B cell (primary cell): Measurements from ENCODE around the gene RPL27.

Source experiments
- EZH2 ChIP-seq: IDR thresholded peaks from 2 replicates; pipeline ENCODE4 v1.6.1; 2012; ENCODE audit warnings: borderline replicate concordance, low read depth, mild to moderate bottlenecking, moderate library complexity, low read length; ENCODE audit not compliant: insufficient read depth, poor library complexity, severe bottlenecking
- TF ChIP-seq, protein P1 (sequence below): fragments of 200-600 bp; IDR thresholded peaks from one replicate; pipeline ENCODE4 v1.8.0; 2022; ENCODE audit warnings: antibody characterized with exemption, mild to moderate bottlenecking

DNA sequence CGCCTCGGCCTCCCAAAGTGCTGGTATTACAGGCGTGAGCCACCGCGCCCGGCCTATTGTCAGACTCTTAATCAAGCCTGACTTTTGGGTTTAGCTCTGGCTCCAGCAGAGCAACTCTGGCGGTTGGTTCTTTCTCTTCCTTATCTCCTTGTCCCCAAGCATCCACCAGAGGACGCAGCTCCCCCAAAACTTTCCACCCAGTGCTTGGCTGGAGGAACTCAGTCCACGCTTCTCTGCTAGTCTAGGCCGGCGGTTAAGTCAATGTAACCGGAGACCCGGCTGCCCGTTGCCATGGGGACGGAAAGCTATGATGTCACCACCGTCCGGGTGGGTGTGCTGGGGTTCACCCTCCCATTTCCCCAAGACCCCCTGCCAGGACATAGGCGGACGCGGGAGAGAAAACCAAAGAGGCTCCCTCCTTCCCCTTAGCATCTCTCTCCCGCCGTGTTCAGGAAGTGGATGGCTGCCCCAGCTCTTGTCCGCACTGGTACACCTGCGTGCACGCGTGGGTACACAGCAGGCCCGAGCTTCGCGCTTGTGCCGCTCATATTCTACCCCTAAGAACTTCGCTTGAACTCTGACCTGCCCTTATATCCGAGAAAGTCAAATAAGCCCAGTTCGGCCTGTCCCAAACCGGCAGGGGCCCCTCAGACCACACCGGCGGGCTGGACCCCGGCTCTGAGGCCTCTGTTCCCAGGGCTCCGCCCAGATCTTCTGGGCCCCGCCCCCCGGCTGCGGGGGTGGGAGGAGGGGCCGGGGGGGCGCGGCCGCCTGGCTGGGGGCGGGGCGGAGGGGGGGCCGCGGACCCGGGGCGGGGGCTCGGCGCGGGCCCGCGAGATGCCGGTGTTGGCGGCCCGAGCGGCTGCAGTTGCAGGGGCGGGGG, 26.4 kb downstream of the RPL27 start, which contains the start of gene RND2:
- TF ChIP-seq, protein P1, sequence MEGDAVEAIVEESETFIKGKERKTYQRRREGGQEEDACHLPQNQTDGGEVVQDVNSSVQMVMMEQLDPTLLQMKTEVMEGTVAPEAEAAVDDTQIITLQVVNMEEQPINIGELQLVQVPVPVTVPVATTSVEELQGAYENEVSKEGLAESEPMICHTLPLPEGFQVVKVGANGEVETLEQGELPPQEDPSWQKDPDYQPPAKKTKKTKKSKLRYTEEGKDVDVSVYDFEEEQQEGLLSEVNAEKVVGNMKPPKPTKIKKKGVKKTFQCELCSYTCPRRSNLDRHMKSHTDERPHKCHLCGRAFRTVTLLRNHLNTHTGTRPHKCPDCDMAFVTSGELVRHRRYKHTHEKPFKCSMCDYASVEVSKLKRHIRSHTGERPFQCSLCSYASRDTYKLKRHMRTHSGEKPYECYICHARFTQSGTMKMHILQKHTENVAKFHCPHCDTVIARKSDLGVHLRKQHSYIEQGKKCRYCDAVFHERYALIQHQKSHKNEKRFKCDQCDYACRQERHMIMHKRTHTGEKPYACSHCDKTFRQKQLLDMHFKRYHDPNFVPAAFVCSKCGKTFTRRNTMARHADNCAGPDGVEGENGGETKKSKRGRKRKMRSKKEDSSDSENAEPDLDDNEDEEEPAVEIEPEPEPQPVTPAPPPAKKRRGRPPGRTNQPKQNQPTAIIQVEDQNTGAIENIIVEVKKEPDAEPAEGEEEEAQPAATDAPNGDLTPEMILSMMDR = peak; percentile 62
- no peak for TF ChIP-seq EZH2
